H9 (cell line): ENCODE results near the gene SUN1. TPM values are rescaled to one million over a fixed set of nuclear protein-coding genes. Genes with fewer than 3 reads are reported as not detected.

Experiments used
- DNase-seq: peaks from one replicate; pipeline ENCODE4 v3.0.0-alpha.2; 2017
- H2AFZ ChIP-seq: one replicate; pipeline ENCODE4 v1.6.1; 2013; ENCODE audit warnings: mild to moderate bottlenecking, low read length, control low read depth, moderate library complexity
- H2AK5ac ChIP-seq: 2 replicates; pipeline ENCODE4 v1.6.1; 2013; ENCODE audit warnings: low read length, control low read depth, mixed read lengths; ENCODE audit not compliant: insufficient read length
- H2BK120ac ChIP-seq: one replicate; pipeline ENCODE4 v1.6.1; 2013; ENCODE audit warnings: low read depth, mild to moderate bottlenecking, low read length, control low read depth, inconsistent platforms; ENCODE audit not compliant: poor library complexity, severe bottlenecking
- H2BK12ac ChIP-seq: 2 replicates; pipeline ENCODE4 v1.6.1; 2013; ENCODE audit warnings: low read length, control low read depth, mixed read lengths, low read depth; ENCODE audit not compliant: insufficient read length
- H2BK15ac ChIP-seq: 2 replicates; pipeline ENCODE4 v1.6.1; 2013; ENCODE audit warnings: low read depth, low read length, control low read depth
- H2BK20ac ChIP-seq: one replicate; pipeline ENCODE4 v1.6.1; 2013; ENCODE audit warnings: low read depth, mild to moderate bottlenecking, low read length, control low read depth, inconsistent platforms; ENCODE audit not compliant: poor library complexity, severe bottlenecking
- H2BK5ac ChIP-seq: 2 replicates; pipeline ENCODE4 v1.6.1; 2013; ENCODE audit warnings: low read length, control low read depth, mixed read lengths; ENCODE audit not compliant: insufficient read length
- H3K14ac ChIP-seq: 2 replicates; pipeline ENCODE4 v1.6.1; 2013; ENCODE audit warnings: low read length, control low read depth; ENCODE audit not compliant: insufficient read depth
- H3K18ac ChIP-seq: 2 replicates; pipeline ENCODE4 v1.6.1; 2013; ENCODE audit warnings: low read depth, mild to moderate bottlenecking, mixed read lengths, low read length, control low read depth; ENCODE audit not compliant: insufficient read length
- H3K23ac ChIP-seq: 2 replicates; pipeline ENCODE4 v1.6.1; 2013; ENCODE audit warnings: low read length, control low read depth, mixed read lengths, low read depth; ENCODE audit not compliant: insufficient read length
- H3K23me2 ChIP-seq: 2 replicates; pipeline ENCODE4 v1.6.1; 2013; ENCODE audit warnings: low read depth, mild to moderate bottlenecking, mixed read lengths, low read length, control low read depth; ENCODE audit not compliant: insufficient read length, poor library complexity, severe bottlenecking
- H3K27ac ChIP-seq: 2 replicates; pipeline ENCODE4 v1.5.1; 2013; ENCODE audit warnings: low read length, control low read depth, mixed read lengths, low read depth; ENCODE audit not compliant: insufficient read length
- H3K27me3 ChIP-seq: 2 replicates; pipeline ENCODE4 v1.6.1; 2013; ENCODE audit warnings: low read length, control low read depth, inconsistent platforms; ENCODE audit not compliant: insufficient read depth
- H3K4ac ChIP-seq: 2 replicates; pipeline ENCODE4 v1.6.1; 2013; ENCODE audit warnings: low read depth, mild to moderate bottlenecking, control low read depth, inconsistent platforms, low read length, moderate library complexity
- H3K4me1 ChIP-seq: 2 replicates; pipeline ENCODE4 v1.6.1; 2013; ENCODE audit warnings: low read length, control low read depth, inconsistent platforms; ENCODE audit not compliant: insufficient read depth
- H3K4me2 ChIP-seq: 2 replicates; pipeline ENCODE4 v1.6.1; 2013; ENCODE audit warnings: low read length, control low read depth, mixed read lengths; ENCODE audit not compliant: insufficient read length, insufficient read depth
- H3K56ac ChIP-seq: 2 replicates; pipeline ENCODE4 v1.6.1; 2013; ENCODE audit warnings: low read depth, mild to moderate bottlenecking, mixed read lengths, low read length, control low read depth; ENCODE audit not compliant: insufficient read length
- H3K79me1 ChIP-seq: 2 replicates; pipeline ENCODE4 v1.6.1; 2013; ENCODE audit warnings: low read depth, mild to moderate bottlenecking, moderate library complexity, low read length, control low read depth, inconsistent platforms; ENCODE audit not compliant: insufficient read depth, poor library complexity, severe bottlenecking
- H3K79me2 ChIP-seq: 2 replicates; pipeline ENCODE4 v1.6.1; 2013; ENCODE audit warnings: low read length, control low read depth, inconsistent platforms; ENCODE audit not compliant: insufficient read depth
- H3K9ac ChIP-seq: 2 replicates; pipeline ENCODE4 v1.6.1; 2013; ENCODE audit warnings: low read length, control low read depth, mixed read lengths; ENCODE audit not compliant: insufficient read length; ENCODE audit errors: extremely low read depth
- H3K9me3 ChIP-seq: one replicate; pipeline ENCODE4 v1.6.1; 2013; ENCODE audit warnings: low read depth, low read length, inconsistent platforms; ENCODE audit not compliant: control insufficient read depth
- H3T11ph ChIP-seq: one replicate; pipeline ENCODE4 v1.6.1; 2013; ENCODE audit warnings: mild to moderate bottlenecking, low read length, control low read depth, inconsistent platforms
- H4K20me1 ChIP-seq: one replicate; pipeline ENCODE4 v1.6.1; 2013; ENCODE audit not compliant: control insufficient read depth, insufficient read length, insufficient read depth
- H4K5ac ChIP-seq: 2 replicates; pipeline ENCODE4 v1.6.1; 2013; ENCODE audit warnings: low read depth, mild to moderate bottlenecking, mixed read lengths, low read length, control low read depth; ENCODE audit not compliant: insufficient read length
- H4K8ac ChIP-seq: replicated peaks from 2 replicates; pipeline ENCODE4 v1.6.1; 2013; ENCODE audit warnings: low read length, control low read depth, mixed read lengths, low read depth; ENCODE audit not compliant: insufficient read length
- H4K91ac ChIP-seq: 2 replicates; pipeline ENCODE4 v1.6.1; 2013; ENCODE audit warnings: low read depth, mild to moderate bottlenecking, moderate library complexity, mixed read lengths, low read length, control low read depth; ENCODE audit not compliant: insufficient read length
- H3K27ac Mint-ChIP-seq, 3 experiments: 2 replicates in 2 of 3; 3 replicates in 1 of 3; pipeline ENCODE4 v1.8.0; 2020 to 2021; ENCODE audit warnings: mixed read lengths in 3 of 3, mild to moderate bottlenecking in 1 of 3, moderate library complexity in 1 of 3
- H3K27me3 Mint-ChIP-seq: 2 replicates; pipeline ENCODE4 v1.8.0; 2021; ENCODE audit warnings: low read depth, mild to moderate bottlenecking, moderate library complexity, mixed read lengths
- H3K36me3 Mint-ChIP-seq, 3 experiments: 2 replicates in 2 of 3; 3 replicates in 1 of 3; pipeline ENCODE4 v1.8.0; 2020 to 2021; ENCODE audit warnings: low read depth in 3 of 3, mixed read lengths in 3 of 3; ENCODE audit not compliant: insufficient read depth in 1 of 3
- H3K4me1 Mint-ChIP-seq, 2 experiments: 2 replicates each; pipeline ENCODE4 v1.8.0; 2020; ENCODE audit warnings: mixed read lengths in 2 of 2
- H3K4me3 Mint-ChIP-seq, 2 experiments: 2 replicates in 1 of 2; 3 replicates in 1 of 2; pipeline ENCODE4 v1.8.0; 2020 to 2021; ENCODE audit warnings: mild to moderate bottlenecking in 2 of 2, mixed read lengths in 2 of 2, moderate library complexity in 1 of 2
- H3K9me3 Mint-ChIP-seq, 2 experiments: 2 replicates in 1 of 2; 3 replicates in 1 of 2; pipeline ENCODE4 v1.8.0; 2020; ENCODE audit warnings: mild to moderate bottlenecking in 2 of 2, mixed read lengths in 2 of 2, moderate library complexity in 1 of 2
- CTCF ChIP-seq: fragments of 200-600 bp; sonication (generic); conservative IDR thresholded peaks from 3 replicates; pipeline ENCODE4 v1.8.0; 2021; ENCODE audit warnings: antibody characterized with exemption, mild to moderate bottlenecking
- WGBS: extraction: QIAGEN DNeasy Blood & Tissue Kit; methylation state at CpG from one replicate; pipeline ENCODE4 v1.1.7; 2013; ENCODE audit warnings: missing lambda C conversion rate, low lambda C conversion rate, mixed read lengths; ENCODE audit not compliant: insufficient read length; ENCODE audit errors: extremely low coverage; 5-methylcytosine and 5-hydroxymethylcytosine counted together
- total RNA-seq: library from RNA; stranded (reverse); gene quantifications from 2 replicates; pipeline ENCODE4 v1.2.1, GENCODE V29; 2021

SUN1 gene
- total RNA-seq, 1 experiment from 2014 or later, result 118 TPM

- Histone ChIP-seq H3K23ac (no peak overlapping the region), H3K4ac (no peak overlapping the region)
- WGBS, result no CpG with 5 or more reads among the region's 27 CpGs
These were observed 3.5 kb downstream of the SUN1 start for GRCh38 chr7:835485-836401.

More at GRCh38 chr7:835485-836401, 3.5 kb downstream of the SUN1 start:
- no peak overlapping the region for H3T11ph ChIP-seq
- peaks cover 7% of the 10 kb centered on the region for H3K4me1 ChIP-seq
- no peak overlapping the region for H2AFZ ChIP-seq
- H3K27ac ChIP-seq, result no peak overlapping the region
- peaks cover 5% of the 10 kb centered on the region for H3K79me1 ChIP-seq
- no peak overlapping the region for H2AK5ac ChIP-seq
- peaks cover 3% of the 10 kb centered on the region for H3K23me2 ChIP-seq
- H3K27ac Mint-ChIP-seq, result peak overlapping the region in 2 of 3 experiments; percentile 36 to 77; a peak in 3 of 7 replicates
- H2BK120ac ChIP-seq, result no peak overlapping the region
- H2BK20ac ChIP-seq, result no peak overlapping the region
- H2BK5ac ChIP-seq, result no peak overlapping the region
- no peak overlapping the region for H3K4me2 ChIP-seq
- H3K18ac ChIP-seq, result no peak overlapping the region
- no peak for DNase-seq
- no peaks in the 10 kb centered on the region for H3K27me3 Mint-ChIP-seq
- no peak overlapping the region for H2BK12ac ChIP-seq
- H3K79me2 ChIP-seq, result peaks cover 40% of the 10 kb centered on the region; the same call in 1 of the 2 replicates
- H3K14ac ChIP-seq, result no peak overlapping the region
- H3K9ac ChIP-seq, result no peak overlapping the region
- no peak overlapping the region for H3K56ac ChIP-seq
- no peaks in the 10 kb centered on the region for H4K20me1 ChIP-seq
- no peak overlapping the region for H3K4me3 Mint-ChIP-seq
- no peak overlapping the region for H4K8ac ChIP-seq
- H3K36me3 Mint-ChIP-seq, result peaks cover 27 to 57% (median 47%) of the 10 kb centered on the region in 3 experiments
- peaks cover 26 to 27% of the 10 kb centered on the region in 2 experiments for H3K4me1 Mint-ChIP-seq
- no peaks in the 10 kb centered on the region for H3K9me3 ChIP-seq
- no peaks in the 10 kb centered on the region for H3K27me3 ChIP-seq
- H2BK15ac ChIP-seq, result no peak overlapping the region
- H3K9me3 Mint-ChIP-seq, result no peaks in the 10 kb centered on the region
- TF ChIP-seq CTCF, result no peak
- no peak overlapping the region for H4K91ac ChIP-seq
- no peak overlapping the region for H4K5ac ChIP-seq
